GM18867 (cell line): Measurements from ENCODE around the gene ANKRD9.

Experiments
- ATAC-seq: cut with Tn5 transposase; IDR thresholded peaks from one replicate; pipeline ENCODE4 v1.9.1; 2021; ENCODE audit warnings: mild to moderate bottlenecking, moderate library complexity; ENCODE audit not compliant: unreplicated experiment

The ANKRD9 gene

DNA sequence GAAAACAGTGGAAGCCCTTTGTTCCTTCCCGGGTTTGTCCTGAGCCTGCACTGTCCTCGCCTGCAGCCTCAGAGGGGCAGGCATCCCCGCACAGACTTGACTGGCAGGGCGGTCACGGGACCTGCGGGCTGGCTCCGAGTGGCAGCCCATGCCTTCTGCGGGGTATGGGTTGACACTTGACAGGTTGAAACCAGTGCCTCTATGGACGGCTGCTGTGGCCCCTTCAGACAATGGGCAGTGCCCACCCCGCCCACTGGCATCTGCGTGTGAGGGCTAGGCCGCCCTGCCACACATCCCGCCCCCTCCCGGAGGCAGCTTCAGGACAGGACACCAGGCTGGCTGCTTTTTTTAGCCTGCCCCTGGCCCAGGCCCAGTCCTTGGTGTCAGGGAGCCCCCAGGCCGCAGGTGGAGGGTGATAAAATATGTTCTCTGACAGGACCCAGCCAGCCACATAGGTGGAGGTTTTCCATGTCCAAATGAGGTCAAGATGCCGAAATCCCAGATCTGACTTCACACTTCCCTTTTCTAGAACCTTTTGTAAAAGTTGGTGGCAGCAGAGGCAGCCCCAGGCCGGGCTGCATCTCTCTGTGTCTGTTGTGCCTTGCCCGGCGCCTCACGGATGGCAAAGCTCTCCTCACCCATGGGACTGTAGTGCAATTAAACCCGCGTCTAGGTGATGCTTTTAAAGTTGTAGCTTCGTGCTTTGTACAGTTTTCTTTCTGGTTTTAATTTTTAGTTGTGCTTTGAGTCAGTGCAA, 10.0 kb downstream of the ANKRD9 start:
- no peak for ATAC-seq

DNA sequence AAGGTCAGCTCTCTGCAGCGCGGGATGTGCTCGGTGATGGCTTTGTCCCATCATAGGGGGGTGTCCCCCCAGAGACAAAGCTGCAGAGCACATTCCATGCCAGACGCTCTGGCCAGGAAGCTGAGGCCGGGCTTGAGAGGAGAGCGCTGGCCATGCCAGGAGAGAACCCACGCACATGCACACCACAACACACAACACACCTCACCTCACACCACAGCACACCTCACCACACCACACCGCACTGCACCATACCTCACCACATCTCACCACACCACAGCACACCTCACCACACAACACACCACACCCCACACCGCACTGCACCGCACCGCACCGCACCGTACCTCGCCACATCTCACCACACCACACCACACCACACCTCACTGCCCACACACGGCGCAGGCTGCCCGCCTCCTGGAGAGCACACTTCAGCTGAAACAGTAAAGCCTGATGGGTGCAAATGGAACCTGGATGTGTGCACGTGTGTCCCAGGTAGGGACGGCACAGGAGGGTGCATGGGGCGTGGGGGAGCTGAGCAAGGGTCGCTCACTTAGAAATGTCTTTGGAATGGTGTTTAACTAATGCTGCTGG, 10.8 kb downstream of the ANKRD9 start:
- no peak for ATAC-seq

DNA sequence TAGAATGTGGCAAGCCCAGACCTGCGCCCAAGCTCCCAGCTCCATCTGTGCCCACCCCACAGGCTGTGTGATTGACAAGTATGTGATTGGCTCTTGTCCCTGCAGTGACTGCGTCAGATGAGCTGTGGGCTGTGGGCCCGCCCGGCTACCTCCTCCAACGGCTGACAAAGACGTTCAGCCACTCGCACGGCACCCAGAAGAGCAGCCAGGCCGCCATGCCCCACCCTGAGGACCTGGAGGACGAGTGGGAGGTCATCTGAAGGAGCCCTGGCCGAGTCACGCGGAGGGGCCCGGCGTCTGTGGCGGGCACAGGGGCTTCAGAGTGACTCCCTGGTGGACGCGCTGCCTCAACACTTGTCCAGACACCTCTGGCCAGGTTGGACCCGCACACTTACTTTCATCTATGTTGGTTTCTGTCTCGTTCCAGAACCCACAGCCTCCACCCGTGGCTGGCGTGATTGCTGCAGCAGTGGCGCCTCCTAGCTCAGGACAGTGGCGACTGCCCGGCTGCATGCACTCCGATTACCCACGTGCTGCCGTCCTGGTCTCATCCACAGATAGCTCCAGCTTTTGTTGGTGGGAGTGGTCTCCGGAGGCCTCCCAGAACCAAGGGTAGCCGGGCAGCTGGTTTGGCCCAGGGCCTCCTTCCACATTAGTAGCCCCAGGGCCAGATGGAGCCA, 11.4 kb downstream of the ANKRD9 start:
- no peak for ATAC-seq

DNA sequence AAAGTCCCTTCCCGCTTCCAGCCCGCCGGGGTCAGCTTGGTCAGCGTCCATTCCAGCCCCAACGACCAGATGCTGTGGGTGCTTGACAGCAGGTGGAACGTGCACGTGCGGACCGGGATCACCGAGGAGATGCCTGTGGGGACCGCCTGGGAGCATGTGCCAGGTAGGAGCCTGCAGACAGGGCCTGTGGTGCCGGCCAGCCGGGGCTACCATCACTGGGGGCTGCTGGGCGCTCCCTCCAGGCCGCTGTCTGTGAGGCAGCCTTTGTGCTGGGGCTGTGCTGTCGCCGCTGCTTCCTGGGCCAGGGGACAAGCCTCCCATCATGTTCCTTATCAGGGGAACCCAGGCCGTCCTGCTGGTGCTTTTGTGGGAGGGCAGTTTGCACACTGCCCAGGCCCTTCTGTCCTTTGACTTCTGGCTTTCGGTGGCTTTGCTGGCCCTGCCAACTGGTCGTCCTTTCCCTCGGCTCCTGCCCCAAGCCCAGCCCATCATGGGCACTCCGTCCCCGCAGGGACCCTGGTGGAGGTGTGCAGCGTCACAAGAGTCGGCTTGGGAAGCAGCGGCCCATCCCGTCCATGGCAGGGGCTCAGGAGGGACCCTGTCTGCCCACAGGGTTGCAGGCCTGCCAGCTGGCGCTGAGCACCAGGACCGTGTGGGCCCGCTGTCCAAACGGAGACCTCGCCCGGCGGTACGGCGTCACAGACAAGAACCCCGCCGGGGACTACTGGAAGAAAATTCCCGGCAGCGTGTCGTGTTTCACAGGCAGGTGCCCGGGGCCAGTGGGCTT, 12.4 kb downstream of the ANKRD9 start:
- ATAC-seq = no peak

DNA sequence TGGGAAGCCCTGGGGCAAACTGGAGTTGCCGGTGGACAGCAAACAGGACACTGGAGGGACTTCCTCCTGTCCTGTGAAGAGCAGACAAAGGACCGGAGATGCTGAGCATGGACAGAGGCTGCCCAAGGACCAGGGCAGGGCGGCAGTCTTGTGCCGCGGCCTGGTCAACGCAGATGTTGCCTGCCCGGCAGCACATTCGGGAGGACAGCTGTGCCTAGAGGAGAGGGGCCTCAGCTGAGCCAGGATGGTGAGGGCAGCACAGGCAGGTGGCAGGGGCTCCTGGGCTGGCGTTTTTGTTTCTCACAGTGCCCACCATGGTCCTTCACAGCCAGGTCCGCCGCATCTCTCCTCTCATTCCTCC, 13.3 kb downstream of the ANKRD9 start:
- ATAC-seq = no peak

DNA sequence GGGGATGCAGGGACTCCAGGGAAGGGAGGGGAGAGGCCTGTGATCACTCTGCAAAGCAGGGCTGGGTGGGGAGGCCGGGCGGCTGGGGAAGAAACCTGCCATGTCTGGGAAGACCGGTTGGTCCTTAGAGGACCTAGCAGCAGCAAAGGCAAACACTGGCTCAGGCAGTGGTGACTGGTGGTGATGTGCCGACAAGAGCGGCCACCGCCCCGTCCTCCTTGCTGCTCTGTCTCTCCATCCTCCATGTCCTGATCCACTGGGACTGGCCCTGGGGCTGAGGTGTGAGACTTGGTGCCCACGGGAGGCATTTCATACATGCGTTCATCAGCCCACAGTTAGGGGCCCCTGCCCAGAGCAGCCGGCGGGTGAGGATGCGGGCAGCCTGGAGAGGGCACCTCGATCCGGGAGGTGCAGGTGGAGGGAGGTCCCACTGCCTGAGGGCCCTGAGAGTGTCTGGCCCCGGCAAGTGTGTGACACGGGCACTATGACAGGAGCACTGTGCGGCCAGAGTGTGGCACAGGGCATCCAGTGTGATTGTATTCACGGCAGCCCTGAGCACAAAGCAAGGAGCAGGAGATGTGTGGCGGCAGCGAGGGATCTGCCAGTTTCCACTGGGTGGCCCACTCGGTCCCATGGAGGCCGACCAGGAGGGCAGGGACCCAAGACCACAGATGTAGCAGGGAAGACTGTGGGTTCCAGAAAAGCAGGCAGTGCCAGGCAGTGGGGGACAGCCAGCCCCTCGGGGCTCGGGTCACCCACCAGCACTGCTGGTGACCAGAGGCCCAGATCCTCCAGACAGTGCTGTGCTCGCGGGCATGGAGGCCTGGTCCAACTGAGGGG, 13.9 kb downstream of the ANKRD9 start:
- no peak for ATAC-seq

DNA sequence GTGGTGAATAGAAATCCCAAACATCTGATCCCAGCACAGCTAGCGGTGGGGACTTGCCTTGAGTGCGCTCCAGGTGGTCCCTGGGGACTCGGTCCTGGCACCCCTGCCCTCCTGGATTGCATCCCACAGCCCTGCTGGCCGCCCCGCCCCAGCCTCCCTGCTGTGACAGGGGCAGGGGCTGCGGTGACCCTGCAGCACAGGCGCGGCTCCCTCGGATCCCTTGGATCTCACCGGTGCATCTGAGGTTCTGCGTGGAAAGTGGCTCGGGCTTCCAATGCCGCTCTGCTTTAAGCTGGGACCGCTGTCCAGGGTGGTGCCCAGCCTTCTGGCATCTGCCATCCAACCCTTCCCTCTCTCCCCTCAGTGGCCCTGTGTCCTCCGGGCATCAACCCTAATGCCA, 16.0 kb downstream of the ANKRD9 start:
- ATAC-seq = no peak

DNA sequence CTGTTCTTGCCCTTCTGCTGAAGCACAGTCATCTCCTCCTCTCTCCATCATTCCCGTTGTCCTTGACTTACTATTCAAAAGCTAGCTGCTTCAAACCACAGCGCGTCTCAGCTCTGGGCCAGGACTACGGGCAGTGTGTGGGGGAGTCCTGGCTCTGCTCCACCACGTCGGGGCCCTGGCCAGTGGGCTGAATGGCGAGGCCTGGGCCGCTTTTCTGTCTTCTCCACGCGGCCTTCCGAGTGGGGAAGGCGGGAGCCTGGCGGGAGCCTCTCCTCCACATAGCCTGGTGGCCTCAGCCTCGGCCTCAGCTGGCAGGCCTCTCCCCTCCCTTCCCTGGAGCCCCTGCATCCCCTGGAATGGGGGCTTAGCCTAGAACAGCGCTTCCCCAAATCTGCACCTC, 16.5 kb downstream of the ANKRD9 start:
- no peak for ATAC-seq

DNA sequence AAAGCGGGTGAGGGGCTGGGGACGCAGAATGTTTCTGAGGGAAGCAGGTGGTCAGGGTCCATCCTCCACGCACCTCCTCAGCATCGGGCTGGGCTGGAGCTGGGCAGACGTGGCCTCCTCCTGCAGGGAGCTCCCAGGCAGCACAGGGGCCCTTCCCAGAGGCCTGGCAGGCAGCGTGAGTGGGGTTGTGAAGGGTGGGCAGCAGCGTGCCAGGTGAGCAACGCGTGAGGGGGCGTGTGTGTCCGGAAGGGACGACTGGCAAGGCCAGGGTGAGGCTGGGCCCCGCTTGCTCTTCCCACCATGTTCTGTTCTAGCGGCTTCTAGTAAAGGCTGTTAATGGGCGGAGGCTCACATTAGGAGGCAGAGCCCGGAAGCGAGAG, 17.1 kb downstream of the ANKRD9 start:
- ATAC-seq = no peak

DNA sequence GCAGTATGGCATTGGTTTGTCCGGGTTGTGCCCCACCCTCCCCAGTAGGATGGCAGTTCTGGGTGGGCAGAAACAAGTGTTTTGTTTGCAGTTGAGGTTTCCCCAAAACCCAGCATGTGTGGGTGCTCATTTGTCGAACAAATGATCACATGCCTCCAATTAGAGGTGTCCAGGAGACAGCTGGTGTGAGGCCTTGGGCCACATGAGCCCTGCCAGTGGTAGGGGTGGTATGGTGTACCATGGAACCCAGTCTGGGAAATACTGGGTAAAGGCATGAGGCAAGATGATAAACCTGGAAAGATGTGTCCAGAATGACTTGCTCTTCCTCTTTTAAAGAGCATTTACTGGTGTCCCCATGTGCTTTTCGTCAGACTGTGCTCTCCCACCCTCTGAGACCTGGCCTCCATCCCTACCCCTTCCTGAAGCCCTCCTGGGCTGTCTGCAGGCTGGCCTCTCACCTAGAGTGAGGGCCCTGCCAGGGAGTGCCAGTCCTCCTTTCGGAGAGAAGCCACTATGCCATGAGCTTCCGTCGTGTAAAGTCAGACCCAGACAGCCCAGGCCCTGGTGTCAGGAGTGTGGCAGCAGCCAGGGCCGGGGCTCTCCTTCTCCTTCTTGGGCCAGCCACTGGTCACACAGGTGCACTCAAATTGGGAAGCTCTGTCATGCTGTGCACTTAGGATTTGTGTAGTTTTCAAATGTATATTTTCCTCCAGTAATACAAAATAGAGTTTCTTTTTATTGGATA, 17.6 kb downstream of the ANKRD9 start:
- ATAC-seq = no peak

DNA sequence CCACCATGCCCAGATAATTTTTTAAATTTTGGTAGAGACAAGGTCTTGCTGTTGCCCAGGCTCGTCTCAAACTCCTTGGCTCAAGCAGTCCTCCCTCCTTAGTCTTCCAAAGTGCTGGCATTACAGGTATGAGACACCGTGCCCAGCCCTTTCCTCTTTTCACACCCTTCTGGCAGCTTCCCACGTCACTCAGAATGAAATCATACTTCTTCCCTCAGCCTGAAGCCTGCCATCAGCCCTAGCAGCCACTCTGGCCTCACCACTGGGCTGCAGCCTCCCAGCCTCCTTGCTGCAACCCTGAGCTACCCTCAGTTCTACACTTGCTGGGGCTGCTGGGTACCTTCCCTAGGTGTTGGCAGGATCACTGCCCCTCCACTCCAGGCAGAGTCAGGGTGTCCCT, 18.2 kb downstream of the ANKRD9 start:
- no peak for ATAC-seq

DNA sequence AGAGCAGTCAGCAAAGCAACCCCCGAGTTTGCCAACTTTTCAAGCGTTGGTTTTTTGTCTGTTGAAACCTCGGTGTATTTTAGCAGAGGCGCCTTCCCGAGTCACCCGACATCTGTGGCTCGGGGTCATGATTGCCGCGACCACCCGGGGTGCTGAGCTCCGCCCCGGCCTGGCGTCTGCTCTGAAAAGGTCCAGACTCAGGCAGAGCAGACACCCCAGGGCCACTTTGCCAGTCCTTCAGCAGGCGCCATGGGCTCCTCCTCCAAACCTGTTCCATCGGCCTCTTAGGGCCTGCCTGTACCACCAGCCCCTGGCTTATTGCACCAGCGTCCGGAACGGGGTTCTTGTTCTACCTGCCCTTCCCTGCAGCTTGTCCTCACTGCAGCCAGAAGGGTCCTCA, 19.1 kb downstream of the ANKRD9 start:
- ATAC-seq = no peak

DNA sequence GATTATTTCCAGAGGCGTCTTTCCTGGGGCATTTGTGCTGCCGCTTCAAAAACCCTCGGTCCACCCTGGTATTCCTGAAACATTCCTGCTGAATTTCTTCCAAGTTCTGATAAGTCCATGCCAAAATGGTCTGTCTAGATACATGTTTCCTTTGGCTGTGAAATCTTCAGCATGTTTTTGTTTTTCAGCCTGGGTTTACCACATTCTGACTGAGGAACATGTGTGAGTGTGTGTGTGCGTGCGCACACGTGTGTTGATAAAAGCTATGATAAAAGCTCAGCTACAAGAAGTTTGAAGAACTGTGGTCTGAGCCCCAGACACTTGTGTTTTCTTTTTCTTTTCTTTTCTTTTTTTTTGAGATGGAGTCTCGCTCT, 22.4 kb downstream of the ANKRD9 start:
- ATAC-seq = no peak

DNA sequence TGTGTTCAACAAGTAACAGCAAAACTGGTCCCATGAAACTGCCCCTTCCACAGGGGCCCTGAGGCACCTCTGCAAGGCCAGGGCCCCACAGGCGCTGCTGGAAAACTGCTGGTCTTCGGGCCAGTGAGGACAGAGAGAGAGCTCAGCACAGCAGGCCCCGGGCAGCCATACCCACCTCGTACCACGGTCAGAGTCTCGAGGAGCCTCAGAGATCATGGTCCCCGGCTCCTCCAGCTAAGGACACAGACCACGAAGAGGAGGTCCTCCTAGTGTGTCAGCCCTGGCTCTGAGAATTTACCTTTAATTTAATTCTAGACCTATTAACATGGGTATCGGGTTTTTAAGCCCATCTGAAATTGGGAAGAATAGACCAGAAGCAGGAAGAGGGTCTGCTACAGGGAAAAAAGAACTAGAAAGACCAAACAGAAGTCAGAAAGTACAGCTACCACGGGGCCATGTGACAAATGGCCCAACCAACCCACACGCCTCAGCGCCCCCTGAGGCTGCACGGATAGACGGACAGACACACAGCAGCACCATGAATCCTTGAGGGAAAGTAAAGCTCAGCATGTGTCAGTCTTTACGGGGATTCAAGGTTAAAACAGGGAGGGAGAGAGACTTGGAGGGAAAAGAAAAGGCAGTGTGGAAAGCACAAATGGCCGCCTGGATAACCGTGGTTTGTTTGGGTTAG, 22.9 kb downstream of the ANKRD9 start:
- no peak for ATAC-seq

DNA sequence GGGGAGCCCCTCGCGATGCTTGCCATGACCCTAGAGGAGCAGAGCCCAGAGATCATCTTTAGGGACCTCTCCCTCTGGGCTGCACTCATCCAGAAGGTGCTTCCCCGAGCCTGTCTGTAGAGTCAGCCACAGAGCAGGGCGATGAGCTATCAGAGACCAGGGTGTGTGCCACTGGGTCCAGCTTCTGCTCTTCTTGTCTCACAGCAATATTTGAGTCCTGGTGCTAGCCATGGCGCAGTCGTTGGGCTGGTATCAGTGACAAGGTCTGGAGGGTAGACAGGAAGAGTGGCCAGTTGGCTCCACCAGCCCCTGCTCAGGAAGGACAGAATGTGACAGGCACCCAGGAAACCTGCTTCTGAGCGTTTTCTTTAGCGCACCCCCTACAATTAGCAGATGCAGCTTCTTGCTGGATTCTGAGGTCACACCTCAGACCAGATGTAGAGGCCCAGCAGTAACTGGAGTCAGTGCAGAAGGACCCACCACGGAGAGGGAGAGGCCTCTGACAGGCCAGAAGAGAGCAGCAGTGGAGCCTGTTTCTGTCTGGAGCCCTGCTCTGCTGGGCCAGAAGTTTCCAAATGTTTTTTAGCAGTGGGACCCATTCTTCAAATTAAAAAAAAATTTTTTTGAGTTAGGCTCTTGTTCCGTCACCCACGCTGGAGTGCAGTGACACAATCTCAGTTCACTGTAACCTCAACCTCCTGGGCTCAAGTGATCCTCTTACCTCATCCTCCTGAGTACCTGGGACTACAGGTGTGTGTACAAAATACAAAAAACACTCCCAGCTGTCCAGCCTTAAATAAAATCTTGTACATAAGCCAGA, 23.7 kb downstream of the ANKRD9 start:
- no peak for ATAC-seq

DNA sequence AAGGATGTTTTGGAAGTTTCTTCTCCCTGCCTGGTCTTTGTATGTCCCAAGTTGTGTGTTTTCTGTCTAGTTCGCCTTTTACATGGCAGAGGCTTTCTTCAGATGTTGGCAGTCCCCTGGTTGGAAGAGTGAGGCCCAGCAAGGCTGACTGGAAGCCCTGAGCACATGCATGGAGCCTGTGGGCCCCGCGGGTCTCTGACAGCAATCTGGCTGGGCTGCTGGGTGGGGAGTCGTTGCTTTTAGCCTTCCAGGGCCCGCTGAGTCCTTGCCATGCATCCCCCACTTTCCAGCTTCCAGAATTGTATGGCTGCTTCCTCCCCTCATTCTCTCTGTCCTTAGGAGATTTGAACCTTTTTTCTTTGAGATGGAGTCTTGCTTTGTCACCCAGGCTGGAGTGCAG, 25.3 kb downstream of the ANKRD9 start:
- ATAC-seq = no peak

DNA sequence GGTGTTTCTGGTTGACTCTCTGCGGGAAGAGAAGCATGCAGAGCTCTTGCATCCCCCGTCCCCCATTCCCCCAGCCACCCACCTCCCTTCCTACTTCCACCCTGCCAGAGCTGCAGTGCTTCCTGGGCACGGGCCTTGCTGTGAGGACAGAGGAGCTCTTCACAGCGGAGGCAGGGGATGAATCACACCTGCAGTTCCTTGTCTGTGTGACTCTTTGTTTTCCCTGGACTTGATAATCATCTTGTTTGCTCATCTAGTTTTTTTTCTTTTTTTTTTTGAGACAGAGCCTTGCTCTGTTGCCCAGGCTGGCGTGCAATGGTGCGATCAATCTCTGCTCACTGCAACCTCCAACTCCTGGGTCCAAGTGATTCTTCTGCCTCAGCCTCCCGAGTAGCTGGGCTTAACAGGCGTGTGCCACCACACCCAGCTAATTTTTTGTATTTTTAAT, 27.8 kb downstream of the ANKRD9 start:
- ATAC-seq = no peak

DNA sequence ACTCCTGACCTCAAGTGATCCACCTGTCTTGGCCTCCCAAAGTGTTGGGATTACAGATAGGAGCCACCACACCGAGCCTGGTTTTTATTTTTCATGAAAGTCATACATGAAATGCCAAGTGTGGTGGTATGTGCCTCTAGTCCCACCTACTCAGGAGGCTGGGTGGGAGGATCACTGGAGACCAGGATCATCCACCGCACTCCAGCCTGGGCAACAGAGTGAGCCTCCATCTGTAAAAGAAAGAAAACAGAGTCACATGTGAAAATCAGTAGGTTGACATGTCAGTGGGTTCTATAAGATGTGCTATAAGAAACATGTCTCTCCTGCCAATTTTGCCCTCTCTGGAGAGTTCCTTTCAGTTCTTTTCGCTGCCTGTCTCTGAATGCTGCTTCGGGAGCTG, 28.2 kb downstream of the ANKRD9 start:
- no peak for ATAC-seq

DNA sequence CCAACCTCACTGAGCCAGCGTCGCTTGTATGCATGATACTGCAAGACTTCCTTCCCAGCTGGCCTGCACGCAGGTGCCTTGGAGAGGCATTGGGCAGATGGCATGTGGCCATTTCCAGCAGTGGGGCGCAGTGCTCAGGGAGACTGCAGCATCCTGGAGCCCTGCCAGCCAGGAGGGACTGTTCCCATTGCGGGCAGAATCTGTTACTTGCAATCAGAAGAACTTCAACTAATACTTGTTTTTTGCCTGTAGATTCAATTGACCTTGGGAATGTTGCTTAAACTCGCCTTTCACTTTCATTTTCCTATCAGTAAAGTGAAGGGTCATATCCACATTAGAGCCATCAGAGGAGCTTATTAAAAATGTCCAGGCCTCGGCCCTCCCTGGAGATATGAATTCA, 29.8 kb downstream of the ANKRD9 start:
- no peak for ATAC-seq
